IMR-90 (cell line): ENCODE results near the gene MAPRE2. TPM values are rescaled to one million over a fixed set of nuclear protein-coding genes. Genes with fewer than 3 reads are reported as not detected.

Source experiments
- ATAC-seq: fragments of 200-7000 bp; cut with Tn5 transposase; 2 replicates; pipeline ENCODE4 v1.9.1; 2020; ENCODE audit warnings: low read depth, mild to moderate bottlenecking, moderate library complexity
- BruUV-seq: library from RNA; stranded (reverse); fragments of 400-500 nt; replicated peaks from 2 replicates; lab custom pipeline; 2021; lab: Mats Ljungman, UMichigan
- CTCF ChIA-PET: fragments of 300-600 bp; formaldehyde crosslinking; extraction: SDS; loops from one replicate; lab custom pipeline; 2021; ENCODE audit warnings: antibody characterized with exemption; lab: Yijun Ruan, JAX
- POLR2A ChIA-PET: fragments of 300-600 bp; sonication (Branson Sonifier 250); formaldehyde crosslinking; loops from one replicate; lab custom pipeline; 2022; ENCODE audit warnings: antibody characterized with exemption; ENCODE audit not compliant: unreplicated experiment; lab: Charles Lee
- DNase-seq: peaks from one replicate; pipeline ENCODE4 v3.0.0; 2013
- H2AFZ ChIP-seq: replicated peaks from 2 replicates; pipeline ENCODE3; 2013; ENCODE audit warnings: low read length, mild to moderate bottlenecking; ENCODE audit not compliant: poor library complexity
- H2AK5ac ChIP-seq: 2 replicates; pipeline ENCODE4 v1.6.1; 2013; ENCODE audit warnings: low read depth, low read length, inconsistent platforms
- H2AK9ac ChIP-seq: replicated peaks from 2 replicates; pipeline ENCODE3; 2013; ENCODE audit warnings: mild to moderate bottlenecking, low read depth, low read length, moderate library complexity; ENCODE audit not compliant: poor library complexity
- H2BK120ac ChIP-seq: 2 replicates; pipeline ENCODE4 v1.6.1; 2013; ENCODE audit warnings: low read depth, low read length, inconsistent platforms
- H2BK15ac ChIP-seq: 3 replicates; pipeline ENCODE4 v1.6.1; 2013; ENCODE audit warnings: low read depth, low read length, inconsistent platforms
- H2BK20ac ChIP-seq: 2 replicates; pipeline ENCODE4 v1.6.1; 2013; ENCODE audit warnings: low read depth, mild to moderate bottlenecking, inconsistent platforms, low read length, moderate library complexity
- H2BK5ac ChIP-seq: 2 replicates; pipeline ENCODE4 v1.6.1; 2013; ENCODE audit warnings: mild to moderate bottlenecking, low read depth, low read length, inconsistent platforms; ENCODE audit not compliant: poor library complexity, severe bottlenecking
- H3K14ac ChIP-seq: replicated peaks from 2 replicates; pipeline ENCODE4 v1.6.1; 2013; ENCODE audit warnings: low read depth, low read length, inconsistent platforms
- H3K18ac ChIP-seq: 2 replicates; pipeline ENCODE4 v1.6.1; 2013; ENCODE audit warnings: low read depth, low read length, control low read depth
- H3K23ac ChIP-seq: 2 replicates; pipeline ENCODE4 v1.6.1; 2013; ENCODE audit warnings: low read depth, low read length, inconsistent platforms
- H3K27ac ChIP-seq: 2 replicates; pipeline ENCODE4 v1.5.1; 2013; ENCODE audit warnings: mild to moderate bottlenecking, control low read depth, low read length; ENCODE audit not compliant: insufficient read depth
- H3K27me3 ChIP-seq: 2 replicates; pipeline ENCODE4 v1.6.1; 2013; ENCODE audit warnings: low read length; ENCODE audit not compliant: control insufficient read depth, insufficient read depth
- H3K36me3 ChIP-seq: 2 replicates; pipeline ENCODE4 v1.6.1; 2013; ENCODE audit warnings: low read length, mixed read lengths; ENCODE audit not compliant: control insufficient read depth, insufficient read depth
- H3K4ac ChIP-seq: 2 replicates; pipeline ENCODE4 v1.6.1; 2013; ENCODE audit warnings: low read depth, low read length, inconsistent platforms
- H3K4me1 ChIP-seq: 2 replicates; pipeline ENCODE4 v1.6.1; 2013; ENCODE audit warnings: low read length, mixed read lengths; ENCODE audit not compliant: control insufficient read depth, insufficient read depth
- H3K4me2 ChIP-seq: 2 replicates; pipeline ENCODE4 v1.6.1; 2013; ENCODE audit warnings: low read depth, mild to moderate bottlenecking, control low read depth, low read length, moderate library complexity
- H3K4me3 ChIP-seq: 2 replicates; pipeline ENCODE4 v1.5.1; 2013; ENCODE audit warnings: low read depth, mild to moderate bottlenecking, control low read depth, low read length, moderate library complexity; ENCODE audit not compliant: insufficient read depth
- H3K56ac ChIP-seq: 2 replicates; pipeline ENCODE4 v1.6.1; 2013; ENCODE audit warnings: low read length, inconsistent platforms; ENCODE audit not compliant: insufficient read depth; ENCODE audit errors: extremely low read depth
- H3K79me1 ChIP-seq, 2 experiments: 2 replicates each; pipeline ENCODE4 v1.6.1; 2013; ENCODE audit warnings: low read length in 2 of 2, inconsistent platforms in 1 of 2, low read depth in 1 of 2
- H3K9ac ChIP-seq: 2 replicates; pipeline ENCODE4 v1.6.1; 2013; ENCODE audit warnings: low read depth, low read length, control low read depth
- H3K9me1 ChIP-seq: 2 replicates; pipeline ENCODE4 v1.6.1; 2013; ENCODE audit warnings: low read length, inconsistent platforms; ENCODE audit not compliant: insufficient read depth
- H3K9me3 ChIP-seq: 2 replicates; pipeline ENCODE4 v1.6.1; 2013; ENCODE audit warnings: low read length; ENCODE audit not compliant: control insufficient read depth, insufficient read depth
- H4K20me1 ChIP-seq: 2 replicates; pipeline ENCODE4 v1.6.1; 2013; ENCODE audit warnings: low read length, inconsistent platforms; ENCODE audit not compliant: insufficient read depth
- H4K5ac ChIP-seq: 2 replicates; pipeline ENCODE4 v1.6.1; 2013; ENCODE audit warnings: mild to moderate bottlenecking, low read depth, low read length, control low read depth
- H4K8ac ChIP-seq, 2 experiments: 2 replicates each; pipeline ENCODE4 v1.6.1; 2013; ENCODE audit warnings: low read depth in 2 of 2, low read length in 2 of 2, control low read depth in 1 of 2, inconsistent platforms in 1 of 2
- H4K91ac ChIP-seq: 2 replicates; pipeline ENCODE4 v1.6.1; 2013; ENCODE audit warnings: low read depth, low read length, inconsistent platforms; ENCODE audit not compliant: insufficient read depth
- BHLHE40 ChIP-seq: fragments of 150-350 bp; IDR thresholded peaks from 2 replicates; pipeline ENCODE4 v1.6.1; 2016; ENCODE audit warnings: mild to moderate bottlenecking, low read depth, low read length
- CEBPB ChIP-seq: IDR thresholded peaks from 2 replicates; pipeline ENCODE4 v1.6.1; 2012; ENCODE audit warnings: low read depth, low read length, improper control_type of control experiment
- CHD1 ChIP-seq: IDR thresholded peaks from 2 replicates; pipeline ENCODE4 v1.6.1; 2012; ENCODE audit warnings: low read depth, low read length, improper control_type of control experiment
- CTCF ChIP-seq: conservative IDR thresholded peaks from 2 replicates; pipeline ENCODE4 v1.5.1; 2012; ENCODE audit warnings: mild to moderate bottlenecking, low read depth, low read length, improper control_type of control experiment
- ELK1 ChIP-seq: fragments of 150-350 bp; IDR thresholded peaks from 2 replicates; pipeline ENCODE4 v1.6.1; 2016; ENCODE audit warnings: low read depth, mild to moderate bottlenecking, low read length, moderate library complexity, borderline replicate concordance
- FOS ChIP-seq: fragments of 150-350 bp; IDR thresholded peaks from 2 replicates; pipeline ENCODE4 v1.6.1; 2016; ENCODE audit warnings: low read depth, low read length
- MAFK ChIP-seq: IDR thresholded peaks from 2 replicates; pipeline ENCODE4 v1.6.1; 2012; ENCODE audit warnings: low read depth, low read length, improper control_type of control experiment
- MAZ ChIP-seq: IDR thresholded peaks from 2 replicates; pipeline ENCODE4 v1.6.1; 2012; ENCODE audit warnings: low read depth, mild to moderate bottlenecking, low read length, improper control_type of control experiment, moderate library complexity, borderline replicate concordance
- MXI1 ChIP-seq: IDR thresholded peaks from 2 replicates; pipeline ENCODE4 v1.6.1; 2012; ENCODE audit warnings: low read depth, mild to moderate bottlenecking, low read length, moderate library complexity, borderline replicate concordance
- NFE2L2 ChIP-seq: fragments of 150-350 bp; IDR thresholded peaks from 2 replicates; pipeline ENCODE4 v1.6.1; 2016; ENCODE audit warnings: low read depth, mild to moderate bottlenecking, low read length
- POLR2A ChIP-seq: IDR thresholded peaks from 2 replicates; pipeline ENCODE4 v1.6.1; 2012; ENCODE audit warnings: mild to moderate bottlenecking, low read depth, low read length
- RAD21 ChIP-seq: IDR thresholded peaks from 2 replicates; pipeline ENCODE4 v1.6.1; 2012; ENCODE audit warnings: low read length, improper control_type of control experiment
- RCOR1 ChIP-seq: IDR thresholded peaks from 2 replicates; pipeline ENCODE4 v1.6.1; 2012; ENCODE audit warnings: mild to moderate bottlenecking, low read length, improper control_type of control experiment; ENCODE audit not compliant: insufficient replicate concordance
- RFX5 ChIP-seq: IDR thresholded peaks from 2 replicates; pipeline ENCODE4 v1.8.0; 2012; ENCODE audit warnings: low read depth, mild to moderate bottlenecking, low read length, moderate library complexity
- SMC3 ChIP-seq: fragments of 150-350 bp; IDR thresholded peaks from 2 replicates; pipeline ENCODE4 v1.6.1; 2016; ENCODE audit warnings: low read depth, mild to moderate bottlenecking, antibody characterized with exemption, low read length, moderate library complexity
- USF2 ChIP-seq: fragments of 150-350 bp; IDR thresholded peaks from 2 replicates; pipeline ENCODE4 v1.6.1; 2017; ENCODE audit warnings: mild to moderate bottlenecking, antibody characterized with exemption, low read length, low read depth
- WGBS, 2 experiments: methylation state at CpG; one replicate each; pipeline versions ENCODE4 v1.1.5 to v1.1.7; 2013; ENCODE audit warnings: missing lambda C conversion rate in 2 of 2; ENCODE audit not compliant: insufficient read length in 1 of 2; ENCODE audit errors: extremely low coverage in 2 of 2; 5-methylcytosine and 5-hydroxymethylcytosine counted together
- dilution Hi-C: fragments of 300-500 bp; cut with HindIII; formaldehyde crosslinking; loops from one replicate; pipeline ENCODE4 v1.14.3; 2018; ENCODE audit warnings: low sequenced_read_pairs; ENCODE audit not compliant: unreplicated experiment
- in situ Hi-C: fragments of 300-500 bp; cut with MboI; formaldehyde crosslinking; loops from 3 replicates; pipeline ENCODE4 v1.14.3; 2019; ENCODE audit warnings: low sequenced_read_pairs, inconsistent platforms, mixed read lengths
- intact Hi-C: fragments of 100-400 bp; cut with micrococcal nuclease; formaldehyde crosslinking; loops from 2 replicates; pipeline ENCODE4 v1.10.0; 2022
- polyA plus RNA-seq, 3 experiments: library from polyadenylated mRNA; depleted of rRNA; stranded (reverse); fragments of >200 nt; gene quantifications; 2 replicates each; pipeline ENCODE4 v1.2.3, GENCODE V29; 2012; ENCODE audit warnings: low replicate concordance in 1 of 3
- total RNA-seq: library from RNA; depleted of rRNA; stranded (reverse); fragments of >200 nt; gene quantifications from 2 replicates; pipeline ENCODE4 v1.2.3, GENCODE V29; 2012

Gene MAPRE2
- total and polyA plus RNA-seq, 2 of the 4 experiments (the other 2 are of a cell fraction), result 19.6 to 23.8 TPM

- Histone ChIP-seq H3K18ac (no peak overlapping the region), H3K4ac (no peak overlapping the region), H2AK9ac (no peak overlapping the region), H3K23ac (no peak overlapping the region), H3K4me2 (no peak overlapping the region), H4K91ac (no peak overlapping the region), H2AFZ (no peak overlapping the region), H3K56ac (no peak overlapping the region), H3K27me3 (no peaks in the 10 kb centered on the region), H4K20me1 (no peaks in the 10 kb centered on the region), H3K36me3 (peaks cover 4% of the 10 kb centered on the region; the same call in 1 of the 2 replicates), H4K8ac (no peak overlapping the region), H2AK5ac (no peak overlapping the region), H2BK20ac (no peak overlapping the region), H3K14ac (no peak overlapping the region), H4K5ac (no peak overlapping the region), H2BK120ac (no peak overlapping the region), H2BK5ac (no peak overlapping the region), H3K4me1 (no peaks in the 10 kb centered on the region), H3K4me3 (no peak overlapping the region), H3K79me1 (no peaks in the 10 kb centered on the region), H2BK15ac (no peak overlapping the region), H3K9me3 (no peaks in the 10 kb centered on the region), H3K27ac (no peak overlapping the region), H3K9me1 (no peaks in the 10 kb centered on the region; the same call in 1 of the 2 replicates), H3K9ac (no peak overlapping the region)
- no peak for ATAC-seq
- no TSS peak for BruUV-seq
- 75% methylated on average over 1 of the region's 7 CpGs; no CpG with 5 or more reads in 1 of the 2 experiments for WGBS, 2 experiments
- intact Hi-C loops, result no loop called here
- dilution Hi-C loops, result no loop called here
- CTCF ChIA-PET, result no interaction called here
- DNase-seq, result no peak
- TF ChIP-seq BHLHE40 (no peak), MAZ (no peak), CTCF (no peak), NFE2L2 (no peak), SMC3 (no peak), CEBPB (no peak), MAFK (no peak), USF2 (no peak), MXI1 (no peak), RAD21 (no peak), FOS (no peak), RFX5 (no peak), CHD1 (no peak), POLR2A (no peak), RCOR1 (no peak), ELK1 (no peak)
- in situ Hi-C loops, result no loop called here
- POLR2A ChIA-PET, result no interaction called here
Measured at GRCh38 chr18:35128675-35129074, 87.5 kb downstream of the MAPRE2 start.
